SK-N-SH (cell line): Measurements from ENCODE around the gene FBXO34.

ENCODE experiments used
- EZH2phosphoT487 ChIP-seq: fragments of 200-600 bp; sonication (generic); IDR thresholded peaks from 2 replicates; pipeline ENCODE4 v1.6.1; 2017; ENCODE audit warnings: low read depth, mixed run types, mild to moderate bottlenecking, antibody characterized with exemption, moderate library complexity, borderline replicate concordance
- GABPA ChIP-seq: IDR thresholded peaks from 2 replicates; pipeline ENCODE4 v1.4.0; 2012; ENCODE audit warnings: low read depth, mild to moderate bottlenecking
- NRF1 ChIP-seq: IDR thresholded peaks from 2 replicates; pipeline ENCODE4 v1.6.1; 2012; ENCODE audit warnings: low read depth, mild to moderate bottlenecking, low read length
- RAD21 ChIP-seq: IDR thresholded peaks from 2 replicates; pipeline ENCODE4 v1.6.1; 2012; ENCODE audit warnings: mild to moderate bottlenecking, low read length
- TF ChIP-seq, protein P1 (sequence below): fragments of 200-600 bp; sonication (generic); IDR thresholded peaks from 2 replicates; pipeline ENCODE4 v1.6.1; 2017; ENCODE audit warnings: antibody characterized with exemption, mild to moderate bottlenecking, moderate library complexity

DNA sequence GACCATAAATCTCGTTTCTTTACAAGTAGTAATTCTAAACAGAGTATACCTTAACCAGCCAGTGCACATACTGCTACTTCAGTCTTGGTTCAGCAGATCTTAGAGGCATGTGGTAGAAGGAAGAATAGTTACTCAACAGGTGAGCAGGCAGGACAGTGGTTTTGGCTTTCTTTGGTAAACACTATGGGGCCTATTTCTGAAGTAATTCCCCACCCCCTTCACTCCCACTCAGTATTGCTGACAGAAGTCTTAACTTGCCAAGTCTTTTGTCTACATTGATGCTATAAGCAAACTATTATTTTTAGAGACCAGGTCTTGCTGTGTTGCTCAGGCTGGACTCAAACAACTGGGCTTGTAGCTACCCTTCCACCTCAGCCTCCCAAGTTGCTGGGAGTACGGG is 68.5 kb downstream of the FBXO34 start:
- TF ChIP-seq EZH2phosphoT487 (no peak), GABPA (no peak), RAD21 (no peak), NRF1 (no peak)
- TF ChIP-seq, protein P1, sequence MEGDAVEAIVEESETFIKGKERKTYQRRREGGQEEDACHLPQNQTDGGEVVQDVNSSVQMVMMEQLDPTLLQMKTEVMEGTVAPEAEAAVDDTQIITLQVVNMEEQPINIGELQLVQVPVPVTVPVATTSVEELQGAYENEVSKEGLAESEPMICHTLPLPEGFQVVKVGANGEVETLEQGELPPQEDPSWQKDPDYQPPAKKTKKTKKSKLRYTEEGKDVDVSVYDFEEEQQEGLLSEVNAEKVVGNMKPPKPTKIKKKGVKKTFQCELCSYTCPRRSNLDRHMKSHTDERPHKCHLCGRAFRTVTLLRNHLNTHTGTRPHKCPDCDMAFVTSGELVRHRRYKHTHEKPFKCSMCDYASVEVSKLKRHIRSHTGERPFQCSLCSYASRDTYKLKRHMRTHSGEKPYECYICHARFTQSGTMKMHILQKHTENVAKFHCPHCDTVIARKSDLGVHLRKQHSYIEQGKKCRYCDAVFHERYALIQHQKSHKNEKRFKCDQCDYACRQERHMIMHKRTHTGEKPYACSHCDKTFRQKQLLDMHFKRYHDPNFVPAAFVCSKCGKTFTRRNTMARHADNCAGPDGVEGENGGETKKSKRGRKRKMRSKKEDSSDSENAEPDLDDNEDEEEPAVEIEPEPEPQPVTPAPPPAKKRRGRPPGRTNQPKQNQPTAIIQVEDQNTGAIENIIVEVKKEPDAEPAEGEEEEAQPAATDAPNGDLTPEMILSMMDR: no peak
